UCSD-AML1 (cell line): ENCODE results near the gene ZNF362.
A peak's percentile ranks its signal among the peaks of the same experiment; 100 is the strongest.
"Not testable (repeated sequence)": the region's sequence is repeated elsewhere in the genome, so short reads cannot be mapped to it uniquely, and the experiment has no call there.

Source experiments
- DNase-seq: peaks from one replicate; lab custom pipeline; 2025; ENCODE audit not compliant: unreplicated experiment; lab: John Stamatoyannopoulos, UW

The ZNF362 gene, protein sequence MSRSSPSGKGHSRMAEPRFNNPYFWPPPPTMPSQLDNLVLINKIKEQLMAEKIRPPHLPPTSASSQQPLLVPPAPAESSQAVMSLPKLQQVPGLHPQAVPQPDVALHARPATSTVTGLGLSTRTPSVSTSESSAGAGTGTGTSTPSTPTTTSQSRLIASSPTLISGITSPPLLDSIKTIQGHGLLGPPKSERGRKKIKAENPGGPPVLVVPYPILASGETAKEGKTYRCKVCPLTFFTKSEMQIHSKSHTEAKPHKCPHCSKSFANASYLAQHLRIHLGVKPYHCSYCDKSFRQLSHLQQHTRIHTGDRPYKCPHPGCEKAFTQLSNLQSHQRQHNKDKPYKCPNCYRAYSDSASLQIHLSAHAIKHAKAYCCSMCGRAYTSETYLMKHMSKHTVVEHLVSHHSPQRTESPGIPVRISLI

DNA sequence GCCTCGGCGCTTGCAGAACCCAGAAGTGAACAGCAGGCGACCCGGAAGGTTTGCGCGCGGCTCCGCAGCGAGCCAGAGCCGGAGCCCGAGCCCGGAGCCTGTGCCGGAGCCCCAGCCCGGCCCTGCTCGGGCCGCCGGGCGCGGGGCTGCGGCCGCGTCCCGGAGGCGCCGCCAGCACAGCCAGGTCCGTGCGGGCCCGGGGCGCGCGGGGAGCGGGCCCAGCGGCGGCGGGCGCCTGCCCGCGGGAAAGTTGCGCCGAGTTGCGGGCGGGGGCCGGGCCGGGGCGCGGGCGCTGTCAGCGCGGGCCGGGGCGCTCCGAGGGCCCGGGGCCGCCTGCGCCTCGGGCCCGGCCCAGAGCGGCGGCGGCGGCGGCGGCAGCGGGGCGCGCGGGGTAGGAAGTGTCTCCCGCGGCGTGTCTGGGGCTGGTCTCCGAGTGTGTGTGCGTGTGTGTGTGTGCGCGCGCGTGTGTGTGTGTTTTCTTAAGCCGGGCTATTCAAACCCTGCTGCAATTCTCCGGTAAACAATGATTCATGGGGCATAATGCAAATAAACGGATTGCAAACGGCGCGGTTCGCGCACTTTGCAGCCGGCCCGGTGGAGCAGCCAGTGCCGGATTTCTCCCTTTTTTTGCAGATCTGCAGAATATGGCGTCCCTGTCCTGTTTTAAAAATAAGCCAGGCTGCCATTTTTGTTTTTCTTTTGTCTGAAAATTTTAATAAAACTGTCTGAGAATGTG is at the start of gene ZNF362:
Gene ZNF362, plus strand, starts transcription at position 22 of the 736 bp plus-strand sequence. CDS start 14,083 bp downstream, outside the sequence.
- peak; percentile 62 for DNase-seq

- no peak for DNase-seq
These were observed 44.3 kb upstream of the ZNF362 start for GRCh38 chr1:33211972-33212371.

- no peak for DNase-seq
These were observed 36.2 kb upstream of the ZNF362 start for GRCh38 chr1:33219886-33220661.

GRCh38 chr1:33220676-33221384 is 35.5 kb upstream of the ZNF362 start:
- no peak for DNase-seq

DNA sequence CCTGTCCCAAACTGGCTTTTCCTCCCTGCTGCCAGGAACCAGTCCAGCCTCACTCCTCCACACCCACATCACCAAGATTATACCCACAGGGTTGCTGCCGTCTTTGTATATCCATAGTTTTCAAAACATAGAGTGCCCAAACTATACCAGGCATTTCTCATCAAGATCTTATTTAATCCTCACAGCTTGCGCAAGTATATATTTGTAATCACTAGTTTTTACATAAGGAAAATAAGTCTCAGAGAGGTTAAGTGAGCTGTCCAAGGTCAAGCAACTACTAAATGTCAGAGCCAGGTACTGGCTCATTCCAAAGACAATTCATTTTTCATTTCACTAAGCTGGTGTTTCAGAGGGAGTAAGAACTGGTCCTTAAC is 34.9 kb upstream of the ZNF362 start:
- no peak for DNase-seq

- no peak for DNase-seq
These were observed 33.9 kb upstream of the ZNF362 start for GRCh38 chr1:33222381-33222780.

- DNase-seq = no peak
These were observed 32.1 kb upstream of the ZNF362 start for GRCh38 chr1:33224166-33224707.

DNA sequence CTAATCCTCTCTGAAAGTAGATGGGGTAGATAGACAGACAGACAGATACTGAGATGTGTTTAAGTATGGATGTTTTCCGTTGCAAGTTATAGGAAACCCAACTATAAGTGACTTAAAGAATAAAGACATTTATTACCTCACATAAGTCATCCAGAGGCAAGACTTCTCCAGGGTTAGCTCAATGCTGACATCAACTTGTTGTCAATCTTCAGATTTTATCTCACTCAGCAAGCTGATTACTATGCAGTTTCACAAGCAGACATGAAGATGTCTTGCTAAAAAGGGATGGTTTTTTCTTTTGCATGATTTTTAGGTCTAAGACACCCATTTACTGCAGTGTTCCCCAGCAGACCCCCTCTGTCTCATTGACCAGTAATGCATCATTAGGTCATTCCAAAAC is 30.7 kb upstream of the ZNF362 start:
- no peak for DNase-seq

DNA sequence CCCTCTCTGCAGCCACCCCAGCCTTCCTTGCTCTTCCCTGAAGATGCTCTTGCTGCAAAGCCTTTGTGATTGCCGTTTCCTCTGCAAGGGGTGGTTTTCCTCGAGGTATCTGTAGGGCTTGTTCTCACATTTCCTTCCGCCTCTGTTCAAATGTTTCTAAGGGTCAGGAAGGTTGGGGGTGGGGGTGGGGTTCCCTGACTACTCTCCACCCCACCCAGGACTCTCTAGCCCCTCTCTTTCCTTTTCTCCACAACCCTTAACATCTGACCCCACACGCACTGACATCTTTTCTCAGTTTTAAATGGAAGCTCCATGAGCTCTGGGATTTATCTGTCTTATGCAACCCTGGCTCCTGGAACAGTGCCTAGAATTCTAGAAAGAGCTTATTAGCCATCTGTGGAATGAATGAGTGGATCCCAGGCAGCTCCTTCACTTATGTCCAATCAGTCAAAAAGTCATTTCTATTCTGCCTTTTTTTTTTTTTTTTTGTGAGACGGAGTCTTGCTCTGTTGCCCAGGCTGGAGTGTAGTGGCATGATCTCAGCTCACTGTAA is 27.3 kb upstream of the ZNF362 start:
- DNase-seq = no peak

- DNase-seq = no peak
These were observed 25.1 kb upstream of the ZNF362 start for GRCh38 chr1:33231166-33231565.

GRCh38 chr1:33232716-33233115 is 23.6 kb upstream of the ZNF362 start:
- no peak for DNase-seq

DNA sequence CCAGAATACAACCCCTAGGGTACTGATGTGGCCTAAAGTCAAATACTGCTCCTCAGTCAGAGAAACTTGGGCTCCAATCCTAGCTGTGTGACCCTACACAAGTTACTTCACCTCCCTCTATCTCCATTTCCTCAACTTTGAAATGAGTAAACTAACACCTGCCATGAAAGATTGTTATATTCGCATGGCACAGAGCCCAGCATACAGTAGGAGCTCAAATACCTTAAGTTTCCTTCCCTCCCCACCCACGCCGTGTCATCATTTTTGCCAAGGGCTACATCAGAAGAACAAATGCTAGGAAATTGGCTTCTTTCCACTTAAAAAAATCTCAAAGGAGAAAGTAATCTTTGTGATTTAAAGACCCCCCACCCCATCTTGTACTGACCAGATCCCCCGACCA is 22.2 kb upstream of the ZNF362 start:
- no peak for DNase-seq

GRCh38 chr1:33234588-33234990 is 21.7 kb upstream of the ZNF362 start:
- no peak for DNase-seq

DNA sequence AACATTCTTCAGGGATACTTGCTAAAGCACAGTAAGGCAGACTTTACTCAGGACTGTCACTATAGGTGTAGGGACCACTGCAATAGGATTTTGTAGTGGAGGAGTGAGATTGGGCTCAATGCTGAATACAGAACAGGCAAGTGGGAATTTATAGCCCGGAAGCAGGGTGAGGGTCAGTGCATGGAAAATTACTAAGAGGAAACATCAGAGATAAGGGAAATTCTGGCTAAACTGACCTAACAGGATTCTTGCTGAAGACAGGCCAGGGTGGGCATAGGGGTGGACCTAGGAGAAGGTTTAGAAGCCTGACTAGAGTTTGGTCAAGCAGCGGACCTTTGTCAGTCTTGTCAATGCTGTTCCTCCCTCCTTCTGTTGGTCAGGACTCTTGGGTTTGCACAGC is 20.8 kb upstream of the ZNF362 start:
- no peak for DNase-seq

DNA sequence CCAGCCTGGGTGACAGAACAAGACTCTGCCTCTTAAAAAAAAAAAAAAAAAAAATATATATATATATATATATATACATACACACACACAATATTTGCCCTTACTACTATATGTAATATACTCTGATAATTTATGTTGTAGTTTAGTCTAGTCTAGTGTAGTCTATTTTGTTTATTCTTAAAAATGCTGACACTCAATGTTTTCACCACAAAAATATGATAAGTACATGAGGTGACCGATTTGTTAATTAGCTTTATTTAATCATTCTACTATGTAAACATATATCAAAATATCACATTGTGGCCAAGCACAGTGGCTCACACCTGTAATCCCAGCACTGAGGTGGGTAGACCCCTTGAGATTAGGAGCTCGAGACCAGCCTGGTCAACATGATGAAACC is 19.8 kb upstream of the ZNF362 start:
- DNase-seq = no peak

DNA sequence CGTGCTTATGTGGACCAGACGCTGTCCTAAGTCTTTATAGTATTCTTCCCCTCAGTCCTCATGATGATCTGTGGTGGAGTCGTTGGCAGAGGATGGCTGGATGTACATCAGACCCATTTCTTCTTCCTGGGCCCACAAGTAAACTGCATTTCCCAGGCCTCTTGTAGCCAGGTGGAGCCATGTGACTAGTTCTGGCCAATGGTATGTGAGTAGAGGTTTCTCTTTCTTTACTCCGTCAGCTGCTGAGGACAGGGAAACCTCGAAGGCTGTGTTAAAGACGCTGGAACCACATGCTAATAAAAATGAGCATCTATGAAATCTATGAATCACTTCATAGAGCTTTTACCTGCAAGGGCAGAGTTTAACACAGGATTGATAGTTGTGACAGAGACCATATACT is 18.7 kb upstream of the ZNF362 start:
- no peak for DNase-seq

GRCh38 chr1:33238194-33238724 is 18.0 kb upstream of the ZNF362 start:
- not testable (repeated sequence) for DNase-seq

DNA sequence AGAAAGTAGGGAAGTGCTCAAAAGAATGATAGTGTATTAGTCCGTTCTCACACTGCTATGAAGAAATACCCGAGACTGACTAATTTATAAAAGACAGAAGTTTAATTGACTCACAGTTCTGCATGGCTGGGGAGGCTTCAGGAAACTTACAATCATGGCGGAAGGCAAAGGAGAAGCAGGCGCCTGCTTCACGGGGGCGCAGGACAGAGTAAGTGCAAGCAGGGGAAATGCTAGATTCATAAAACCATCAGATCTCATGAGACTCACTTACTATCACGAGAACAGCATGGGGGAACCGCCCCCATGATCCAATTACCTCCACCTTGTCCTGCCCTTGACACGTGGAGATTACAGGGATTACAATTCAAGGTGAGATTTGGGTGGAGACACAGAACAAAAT is 16.9 kb upstream of the ZNF362 start:
- DNase-seq = not testable (repeated sequence)

DNA sequence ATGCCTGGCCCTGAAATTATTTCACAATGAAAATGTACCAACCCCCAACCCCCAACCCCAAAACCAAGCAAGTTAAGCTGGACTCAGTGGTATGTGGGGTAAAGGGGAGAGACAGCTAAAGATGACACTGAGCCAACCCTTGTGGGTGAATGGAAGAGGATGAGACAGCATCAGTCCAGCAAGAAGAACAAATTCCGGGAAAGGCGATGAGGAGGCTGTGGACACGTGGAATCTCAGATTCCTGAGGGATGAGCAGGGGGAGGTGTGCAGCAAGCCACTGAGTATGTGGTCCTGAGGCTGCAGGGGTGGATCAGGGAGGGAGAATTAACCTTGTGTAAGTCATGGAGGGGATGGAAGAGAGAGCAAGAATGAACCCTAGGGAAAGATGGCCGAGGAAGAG is 14.4 kb upstream of the ZNF362 start:
- DNase-seq = no peak

GRCh38 chr1:33242652-33243051 is 13.6 kb upstream of the ZNF362 start:
- DNase-seq = no peak
